Stimulated activated CD8-positive, alpha-beta memory T cell treated with anti-CD3 and anti-CD28 coated beads, Interleukin-7, amount 100 ng/mL, for 4 hours (primary cell): ENCODE measurements around the gene RAB15.
"Not testable (repeated sequence)": the region's sequence is repeated elsewhere in the genome, so short reads cannot be mapped to it uniquely, and the experiment has no call there.

Source experiments
- DNase-seq, 2 donors: peaks; one replicate each; pipeline ENCODE4 v3.0.0-alpha.2; 2020; ENCODE audit warnings: low read depth in 2 of 2

RAB15 gene

GRCh38 chr14:64937821-64938193, 34.3 kb downstream of the RAB15 start:
- DNase-seq: no peak

DNA sequence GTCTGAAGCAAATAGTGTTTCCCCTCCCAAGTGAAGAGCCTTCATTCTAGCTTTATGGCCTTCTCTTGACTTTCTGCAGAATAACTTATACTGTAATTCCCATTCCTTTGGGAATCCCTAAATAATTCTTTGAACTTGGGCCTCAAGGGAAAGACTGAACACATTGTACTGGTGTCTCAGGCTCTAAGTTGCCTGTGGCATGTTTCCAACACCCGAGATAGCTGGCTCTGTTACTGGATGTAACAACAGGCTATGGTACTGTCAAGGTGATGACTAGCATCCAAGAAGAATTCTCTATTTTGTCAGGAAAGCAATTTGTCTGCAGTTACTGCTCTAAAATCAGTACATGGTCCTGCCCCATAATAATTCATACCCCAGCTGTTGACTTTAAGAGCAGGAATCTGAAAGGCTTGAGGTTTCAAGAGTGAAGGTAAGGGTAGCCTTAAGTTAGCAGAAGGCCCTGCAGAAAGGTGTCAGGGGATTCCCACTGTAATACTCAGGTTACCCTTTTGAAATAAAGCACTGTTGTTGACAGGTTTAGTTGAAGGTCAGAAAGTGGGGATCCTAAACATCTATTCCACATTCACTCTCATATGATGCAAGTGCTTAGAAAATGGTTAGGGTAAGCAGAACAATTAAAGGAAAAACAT, 34.8 kb downstream of the RAB15 start:
- DNase-seq: no peak

- no peak for DNase-seq
Observed at GRCh38 chr14:64935508-64935907, 36.6 kb downstream of the RAB15 start.

DNA sequence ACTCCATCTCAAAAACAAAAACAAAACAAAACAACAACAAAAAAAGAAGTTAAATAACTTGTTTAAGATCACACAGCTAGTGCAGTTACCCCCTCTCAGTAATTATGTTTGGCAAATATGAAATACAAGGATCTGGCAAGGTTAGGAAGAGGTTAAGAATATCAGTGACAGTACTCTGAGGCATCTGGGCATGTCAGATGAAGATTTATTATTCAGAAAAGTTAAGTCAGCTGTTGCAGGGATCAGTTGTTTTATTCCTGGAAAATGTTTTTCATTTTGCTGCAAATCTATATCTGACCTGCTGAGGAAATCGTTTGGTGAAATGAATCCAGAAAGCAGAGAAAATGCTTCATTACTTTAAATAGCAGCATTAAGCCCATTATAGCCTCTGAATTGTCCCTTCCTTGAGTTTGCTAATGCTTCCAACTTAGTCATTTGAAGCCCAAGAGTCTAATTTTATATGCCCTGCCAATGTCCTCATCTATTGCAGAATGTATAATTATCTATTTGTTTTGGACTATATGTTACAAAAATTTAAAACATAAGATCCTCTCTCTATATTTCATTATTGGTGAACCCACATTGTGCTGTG, 37.7 kb downstream of the RAB15 start:
- DNase-seq: no peak

DNA sequence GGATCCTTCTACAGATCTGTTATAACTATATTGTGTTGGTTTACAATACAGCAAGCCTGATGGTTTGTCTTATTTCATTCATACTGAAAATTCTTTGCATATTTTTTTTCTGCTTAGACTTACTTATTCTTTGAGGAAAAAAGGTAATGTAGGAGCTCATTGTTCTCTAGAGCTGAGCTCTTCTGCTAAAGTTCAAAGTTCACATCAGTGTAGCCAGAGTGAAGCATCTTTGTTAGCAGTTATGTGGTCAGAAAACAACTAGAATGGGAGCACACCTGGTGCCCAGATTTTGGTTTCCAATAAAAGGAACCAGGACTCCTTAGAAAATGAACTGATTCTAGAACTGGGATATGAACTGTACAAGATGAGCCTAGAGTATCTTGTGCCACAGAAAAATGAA, 39.9 kb downstream of the RAB15 start:
- no peak for DNase-seq

DNA sequence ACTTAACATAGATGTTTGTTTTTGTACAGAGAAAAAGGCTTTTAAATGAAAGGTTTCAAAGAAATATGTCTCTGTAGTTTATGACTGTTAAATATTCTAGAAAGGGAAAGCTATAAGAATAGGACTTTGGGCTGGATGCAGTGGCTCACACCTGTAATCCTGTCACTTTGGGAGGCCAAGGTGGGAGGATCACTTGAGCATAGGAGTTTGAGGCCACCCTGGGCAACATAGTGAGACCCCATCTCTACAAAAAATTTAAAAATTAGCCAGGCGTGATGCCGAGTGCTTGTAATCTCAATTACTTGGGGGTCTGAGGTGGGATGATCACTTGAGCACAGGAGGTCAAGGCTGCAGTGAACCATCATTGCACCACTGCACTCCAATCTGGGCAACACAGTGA, 41.0 kb downstream of the RAB15 start:
- no peak for DNase-seq

- no peak for DNase-seq
Observed at GRCh38 chr14:64930085-64930843, 41.9 kb downstream of the RAB15 start.

- DNase-seq: no peak
Observed at GRCh38 chr14:64929014-64929359, 43.1 kb downstream of the RAB15 start.

DNA sequence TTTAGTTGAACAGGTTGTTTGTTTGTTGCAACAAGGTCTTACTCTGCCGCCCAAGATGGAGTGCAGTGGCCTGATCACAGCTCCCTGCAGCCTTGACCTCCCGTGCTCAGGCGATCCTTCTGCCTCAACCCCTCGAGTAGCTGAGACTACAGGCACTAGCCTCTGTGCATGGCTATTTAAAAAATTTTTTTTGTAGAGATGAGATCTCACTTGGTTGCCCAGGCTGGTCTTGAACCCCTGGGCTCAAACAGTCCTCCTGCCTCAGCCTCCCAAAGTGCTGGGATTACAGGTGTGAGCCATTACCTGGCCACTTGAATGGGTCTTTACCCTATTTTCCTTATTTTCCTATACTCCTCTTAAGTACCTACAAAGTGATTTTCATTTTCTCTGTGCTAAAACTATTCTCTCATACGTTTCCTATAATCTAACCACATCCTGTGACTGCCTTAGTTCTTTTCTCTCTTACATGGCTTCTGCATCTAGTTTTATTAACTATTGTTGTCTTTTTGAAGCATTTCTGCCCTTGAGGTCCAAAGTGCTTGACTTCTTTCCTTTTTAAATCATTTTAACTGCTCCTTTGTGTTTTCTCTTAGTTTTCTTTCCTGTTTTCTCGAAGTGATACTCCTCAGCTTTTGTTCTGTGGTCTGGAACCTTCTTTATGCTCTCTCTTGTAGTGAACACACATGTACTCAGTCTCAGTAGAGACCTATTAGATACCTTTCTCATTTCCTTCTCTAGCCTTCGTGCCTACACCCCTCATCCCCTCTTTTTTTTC, 43.7 kb downstream of the RAB15 start:
- no peak for DNase-seq

GRCh38 chr14:64927031-64927430, 45.1 kb downstream of the RAB15 start:
- no peak for DNase-seq

DNA sequence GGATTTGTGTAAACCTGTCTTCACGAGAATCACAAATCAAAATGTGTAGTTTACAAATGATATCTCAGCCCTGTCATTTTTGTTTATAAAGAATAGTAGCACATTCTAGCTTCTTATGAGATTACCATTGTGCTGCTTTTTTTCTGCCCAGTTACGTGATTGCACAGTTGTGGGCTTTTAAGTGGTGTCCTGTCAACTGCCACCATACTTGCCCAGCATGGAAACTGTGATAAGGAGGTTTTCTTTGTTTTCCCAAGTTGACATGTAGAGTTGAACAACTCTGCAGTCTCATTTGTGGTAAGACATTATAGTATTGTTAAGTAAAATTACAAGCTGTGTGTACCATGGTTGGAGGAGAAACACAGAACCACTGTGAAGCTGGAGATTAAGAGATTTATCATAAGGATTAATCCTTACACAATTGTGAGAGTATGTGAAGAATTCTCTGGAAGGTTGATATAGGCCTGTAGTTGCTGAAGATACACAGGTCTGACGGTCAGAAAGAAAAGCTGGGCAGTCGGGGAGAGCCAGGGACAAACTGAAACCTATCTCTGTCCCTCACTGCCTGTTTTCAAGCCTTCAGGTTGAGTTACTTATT, 45.6 kb downstream of the RAB15 start:
- DNase-seq: no peak

DNA sequence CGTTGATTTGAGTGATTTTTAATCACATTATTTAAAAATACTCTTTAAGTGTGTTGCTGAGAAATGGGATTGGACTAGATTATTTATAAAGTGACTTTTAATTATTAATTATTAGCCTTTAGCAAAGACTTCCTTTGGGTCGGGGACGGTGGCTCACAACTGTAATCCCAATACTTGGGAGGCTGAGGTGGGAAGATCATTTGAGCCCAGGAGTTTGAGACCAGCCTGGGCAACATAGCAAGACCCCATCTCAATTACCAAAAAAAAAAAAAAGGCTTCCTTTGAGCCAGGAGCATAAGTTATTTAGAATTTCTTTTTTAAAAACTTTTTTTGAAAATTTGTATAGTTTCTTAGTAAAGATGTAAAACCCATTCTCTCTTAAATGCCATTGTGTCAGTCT, 49.1 kb downstream of the RAB15 start:
- DNase-seq: no peak

GRCh38 chr14:64920465-64920864, 51.7 kb downstream of the RAB15 start:
- DNase-seq: no peak

- DNase-seq: no peak
Observed at GRCh38 chr14:64919618-64920017, 52.5 kb downstream of the RAB15 start.

GRCh38 chr14:64919215-64919614, 52.9 kb downstream of the RAB15 start:
- DNase-seq: no peak

- no peak for DNase-seq
Observed at GRCh38 chr14:64918216-64918615, 53.9 kb downstream of the RAB15 start.

DNA sequence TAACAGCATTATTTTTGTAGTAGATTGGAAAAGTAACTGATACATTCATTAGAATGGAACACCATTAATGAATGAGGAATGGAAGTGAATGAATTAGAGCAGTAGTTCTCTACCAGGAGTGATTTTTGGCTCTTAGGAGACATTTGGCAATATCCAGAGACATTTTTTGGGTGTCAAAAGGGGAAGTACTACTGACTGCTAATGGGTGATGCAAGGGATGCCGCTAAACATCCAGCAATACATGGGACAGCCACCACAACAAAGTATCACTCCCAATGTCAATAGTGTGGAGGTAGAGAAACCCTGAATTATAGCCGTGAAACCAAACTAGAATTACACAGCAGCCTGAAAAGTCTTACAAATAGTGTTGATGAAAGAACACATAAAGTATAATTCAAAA, 56.3 kb downstream of the RAB15 start:
- DNase-seq: no peak

- no peak for DNase-seq
Observed at GRCh38 chr14:64915029-64915424, 57.1 kb downstream of the RAB15 start.

GRCh38 chr14:64914237-64915028, 57.7 kb downstream of the RAB15 start, which contains the start of gene CHURC1:
TSS of gene CHURC1 (plus strand) at chr14:64914455. CDS start at chr14:64914496, 41 bp downstream.
- DNase-seq: peak; percentile 97 to 99

DNA sequence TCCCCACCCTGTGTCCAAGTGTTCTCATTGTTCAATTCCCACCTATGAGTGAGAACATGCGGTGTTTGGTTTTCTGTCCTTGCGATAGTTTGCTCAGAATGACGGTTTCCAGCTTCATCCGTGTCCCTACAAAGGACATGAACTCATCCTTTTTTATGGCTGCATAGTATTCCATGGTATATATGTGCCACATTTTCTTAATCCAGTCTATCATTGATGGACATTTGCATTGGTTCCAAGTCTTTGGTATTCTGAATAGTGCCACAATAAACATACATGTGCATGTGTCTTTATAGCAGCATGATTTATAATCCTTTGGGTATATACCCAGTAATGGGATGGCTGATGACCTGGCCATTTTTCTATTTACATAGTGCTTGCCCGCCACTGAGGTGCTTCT, 58.7 kb downstream of the RAB15 start:
- not testable (repeated sequence) for DNase-seq

DNA sequence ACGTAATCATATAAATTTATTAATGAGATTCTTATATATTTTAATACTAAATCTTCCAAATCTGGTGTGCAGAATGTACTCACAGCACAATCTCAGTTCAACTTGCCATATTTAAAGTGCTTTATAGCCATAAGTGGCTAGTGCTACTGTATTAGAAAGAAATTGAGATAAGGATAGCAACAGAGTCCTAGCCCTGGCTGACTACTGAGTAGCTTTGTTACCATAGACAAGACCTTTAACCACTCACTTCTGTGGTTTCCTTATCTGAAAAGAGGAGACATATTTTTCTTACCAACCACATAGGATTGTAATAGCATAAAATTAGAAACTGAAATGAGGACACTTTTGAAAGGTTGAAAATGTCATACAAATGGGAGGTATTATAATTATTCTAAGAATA, 59.9 kb downstream of the RAB15 start:
- no peak for DNase-seq
